ENCODE data around the gene HMGA1. TPM values are rescaled to one million over a fixed set of nuclear protein-coding genes. Genes with fewer than 3 reads are reported as not detected.

Gene HMGA1
- total and polyA plus RNA-seq, 2 of the 13 experiments (the other 11 are each of a cell fraction or from before 2014, with no cell fraction given) = 117 to 145 TPM

DNA sequence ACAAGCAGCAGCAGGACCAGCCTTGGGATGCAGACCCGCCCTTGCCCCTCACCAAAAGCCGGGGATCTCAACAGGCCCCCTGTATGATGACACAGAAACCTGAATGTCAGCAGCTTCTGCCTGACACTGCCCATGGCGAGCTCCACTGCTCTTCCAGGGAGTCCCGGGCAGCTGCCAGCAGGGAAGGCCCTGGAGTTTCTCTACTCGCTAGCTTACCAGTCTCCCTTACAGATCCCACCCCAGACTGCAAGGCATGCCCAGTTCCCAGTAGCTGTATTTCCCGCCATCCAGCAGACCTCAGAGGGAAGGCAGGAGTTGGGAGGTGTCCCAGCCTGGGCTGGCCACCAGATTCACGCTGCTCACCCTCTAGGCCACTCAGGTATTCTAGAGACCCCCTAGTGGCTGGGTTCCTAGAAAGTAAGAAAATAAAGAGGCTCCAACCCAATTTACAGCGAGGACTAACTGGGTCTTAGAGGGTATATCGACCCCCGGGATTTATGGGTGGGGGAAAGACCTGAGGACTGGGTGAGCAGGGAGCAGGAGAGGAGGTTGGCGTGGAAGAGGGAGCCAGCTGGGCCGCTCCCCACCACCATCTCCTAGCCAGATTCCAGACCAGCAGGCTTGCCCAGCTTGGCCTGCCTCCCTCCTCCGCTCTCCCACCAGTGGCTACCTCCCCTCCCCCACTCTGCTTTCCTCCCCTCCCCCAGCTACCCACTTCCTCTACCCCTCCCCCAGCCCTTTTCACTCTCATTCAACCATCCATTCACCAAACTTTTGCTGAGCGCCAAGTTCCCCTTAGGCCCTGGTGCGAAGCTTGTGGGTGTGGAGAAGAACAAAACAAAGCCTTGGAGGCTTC lies 9.7 kb upstream of the HMGA1 start (continued):
- no peak for TF ChIP-seq FOSL1 (CRISPR knock-in tag; IDR thresholded peaks at IDR 0.05; ENCODE audit: borderline replicate concordance)
- no peak for TF ChIP-seq SIX4 (CRISPR knock-in tag; IDR thresholded peaks at IDR 0.05)

DNA sequence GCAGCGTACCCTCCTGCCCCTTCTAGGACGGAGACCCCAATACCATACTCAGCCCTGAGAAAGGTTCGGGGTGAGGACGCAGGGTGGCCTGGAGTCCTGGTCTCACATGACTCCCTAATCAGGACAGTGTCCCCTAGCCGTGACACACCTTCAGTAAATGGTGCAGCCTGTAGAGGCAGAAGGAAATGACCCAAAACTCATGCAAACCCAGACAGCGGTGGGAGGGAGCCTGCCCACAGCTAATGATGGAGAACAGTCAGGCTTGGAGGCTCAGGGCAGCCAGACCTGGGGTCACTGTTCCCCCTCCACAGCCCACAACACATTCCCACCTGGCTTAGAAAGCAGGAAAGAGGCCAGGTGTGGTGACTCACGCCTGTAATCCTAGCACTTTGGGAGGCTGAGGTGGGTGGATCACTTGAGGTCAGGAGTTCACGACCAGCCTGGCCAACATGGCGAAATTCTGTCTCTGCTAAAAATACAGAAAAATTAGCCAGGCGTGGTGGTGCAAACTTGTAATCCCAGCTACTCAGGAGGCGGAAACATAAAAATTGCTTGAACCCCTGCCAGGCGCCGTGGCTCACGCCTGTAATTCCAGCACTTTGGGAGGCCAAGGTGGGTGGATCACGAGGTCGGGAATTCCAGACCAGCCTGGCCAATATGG lies 8.8 kb upstream of the HMGA1 start:
- no peaks in the 10 kb centered on the region for H3K9me3 ChIP-seq (ENCODE audit: low read length)
- TF ChIP-seq RXRA (CRISPR knock-in tag; IDR thresholded peaks at IDR 0.05) = peak; percentile 73; the same call in 1 of the 2 replicates
- no peak for TF ChIP-seq MXI1 (IDR thresholded peaks at IDR 0.05; ENCODE audit: borderline replicate concordance, low read depth, low read length)
- 0 out of 2 replicates have a peak, but pooled peaks have one; percentile 26 for TF ChIP-seq KDM5B (CRISPR knock-in tag; IDR thresholded peaks at IDR 0.05; ENCODE audit: borderline replicate concordance)
- TF ChIP-seq, protein P1, sequence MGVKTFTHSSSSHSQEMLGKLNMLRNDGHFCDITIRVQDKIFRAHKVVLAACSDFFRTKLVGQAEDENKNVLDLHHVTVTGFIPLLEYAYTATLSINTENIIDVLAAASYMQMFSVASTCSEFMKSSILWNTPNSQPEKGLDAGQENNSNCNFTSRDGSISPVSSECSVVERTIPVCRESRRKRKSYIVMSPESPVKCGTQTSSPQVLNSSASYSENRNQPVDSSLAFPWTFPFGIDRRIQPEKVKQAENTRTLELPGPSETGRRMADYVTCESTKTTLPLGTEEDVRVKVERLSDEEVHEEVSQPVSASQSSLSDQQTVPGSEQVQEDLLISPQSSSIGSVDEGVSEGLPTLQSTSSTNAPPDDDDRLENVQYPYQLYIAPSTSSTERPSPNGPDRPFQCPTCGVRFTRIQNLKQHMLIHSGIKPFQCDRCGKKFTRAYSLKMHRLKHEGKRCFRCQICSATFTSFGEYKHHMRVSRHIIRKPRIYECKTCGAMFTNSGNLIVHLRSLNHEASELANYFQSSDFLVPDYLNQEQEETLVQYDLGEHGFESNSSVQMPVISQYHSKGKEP (CRISPR knock-in tag; IDR thresholded peaks at IDR 0.05) = no peak
- TF ChIP-seq ZNF460 (CRISPR knock-in tag; IDR thresholded peaks at IDR 0.05; ENCODE audit: borderline replicate concordance) = peak; percentile 72
- peak; percentile 69 for TF ChIP-seq RARA (CRISPR knock-in tag; IDR thresholded peaks at IDR 0.05)
- peak; percentile 78 for TF ChIP-seq FOSL2 (CRISPR knock-in tag; IDR thresholded peaks at IDR 0.05)
- no peak for DNase-seq (ENCODE audit: low spot score)
- in situ Hi-C loops (cut with HindIII; ENCODE audit: extremely low pct_ligation_motif_present, low pct_unique_long_range_greater_than_20kb) (loop anchor here (25.0 kb wide), 1 partner anchor 384 kb away; no protein-coding TSS in a partner anchor), intact Hi-C loops (cut with micrococcal nuclease; ENCODE audit: unreplicated experiment) (no loop called here)
- no peak for FAIRE-seq
- H4K20me1 ChIP-seq (ENCODE audit: insufficient read depth, low read length) = no peaks in the 10 kb centered on the region
- no peak overlapping the region for H2AFZ ChIP-seq (ENCODE audit: low read length)
- no peak for ATAC-seq
- peaks cover 47% of the 10 kb centered on the region for H3K4me1 ChIP-seq (ENCODE audit: insufficient read depth, low read length)
- H3K27ac ChIP-seq (ENCODE audit: extremely low read length, insufficient read depth, low read length) = no peak overlapping the region
- 53% methylated on average over 16 of the region's 16 CpGs for WGBS (ENCODE audit: low lambda C conversion rate)
- ChIA-PET CTCF (ENCODE audit: low intra/inter-chr PET ratio, low total read pairs) (no interaction called here), POLR2A (interaction anchor here (0.9 to 2.0 kb wide), 2 partner anchors 9 to 163 kb away, joined by 3 to 9 read pairs; partner anchors contain the start of gene HMGA1)
- H3K79me2 ChIP-seq (ENCODE audit: insufficient read depth, low read length) = no peaks in the 10 kb centered on the region
- H3K36me3 ChIP-seq (replicated peaks in 1 of 2; ENCODE audit: control insufficient read depth in 1 of 2, insufficient read depth in 2 of 2, low read length in 2 of 2) = no peaks in the 10 kb centered on the region
- peaks cover 5 to 36% of the 10 kb centered on the region in 2 experiments; a peak in 3 of 5 replicates for H3K27me3 ChIP-seq (ENCODE audit: control insufficient read depth in 1 of 2, insufficient read depth in 2 of 2, low read length in 2 of 2)
- no peak overlapping the region for H3K4me2 ChIP-seq (ENCODE audit: low read depth, low read length)
- no TSS peak for BruUV-seq (replicated peaks)
- H3K4me3 ChIP-seq (replicated peaks in 1 of 3; ENCODE audit: insufficient read depth in 1 of 3, low read depth in 2 of 3, low read length in 3 of 3) = no peak overlapping the region
- no peak overlapping the region for H3K9ac ChIP-seq (ENCODE audit: insufficient read depth, low read depth, low read length)

Data from HepG2 (cell line).